ENCODE data around the gene KIAA0586. TPM values are rescaled to one million over a fixed set of nuclear protein-coding genes. Genes with fewer than 3 reads are reported as not detected.

Gene KIAA0586
- total and polyA plus RNA-seq, 10 of the 15 experiments (the other 5 are each of a cell fraction or from before 2014, with no cell fraction given), result 7.1 to 27.6 (median 19.1) TPM

- intact Hi-C loops (cut with micrococcal nuclease; ENCODE audit: unreplicated experiment), result no loop called here
- Histone ChIP-seq H3K36me3 (ENCODE audit: control insufficient read depth in 2 of 2, insufficient read depth in 2 of 2, low read length in 1 of 2) (no peaks in the 10 kb centered on the region), H3K4me2 (ENCODE audit: control insufficient read depth, insufficient read depth) (no peak overlapping the region), H4K20me1 (ENCODE audit: control insufficient read depth, insufficient read depth) (no peaks in the 10 kb centered on the region), H3K4me1 (ENCODE audit: control insufficient read depth, insufficient read depth, low read length) (no peaks in the 10 kb centered on the region), H2AFZ (ENCODE audit: control insufficient read depth, low read depth, low read length) (no peak overlapping the region), H3K9ac (ENCODE audit: control insufficient read depth, insufficient read depth, low read length) (no peak overlapping the region), H3K4me3 (no peak overlapping the region), H3K27me3 (replicated peaks in 1 of 2; ENCODE audit: control insufficient read depth in 2 of 2, insufficient read depth in 2 of 2, low read length in 1 of 2) (no peaks in the 10 kb centered on the region), H3K27ac (ENCODE audit: control insufficient read depth, insufficient read depth) (no peak overlapping the region), H3K9me3 (replicated peaks; ENCODE audit: control insufficient read depth, insufficient read depth, low read length) (no peaks in the 10 kb centered on the region; the same call in 2 of the 3 replicates), H3K79me2 (ENCODE audit: control insufficient read depth, insufficient read depth, low read length) (no peaks in the 10 kb centered on the region)
- DNase-seq (ENCODE audit: low read depth, low spot score) (no peak), FAIRE-seq (no peak), ATAC-seq (no peak)
- ChIA-PET POLR2A (no interaction called here), RAD21 (ENCODE audit: unreplicated experiment) (no interaction called here), SMC1A (ENCODE audit: uncharacterized antibody, unreplicated experiment) (interaction anchor here (1.3 kb wide), 1 partner anchor 28 kb away, joined by 4 read pairs; no protein-coding TSS in a partner anchor), CTCF (interaction anchor here (1.2 kb wide), 1 partner anchor 8 kb away, joined by 5 read pairs; no protein-coding TSS in a partner anchor)
- TF ChIP-seq RCOR1 (conservative IDR thresholded peaks at IDR 0.05; ENCODE audit: low read depth, low read length) (no peak), CBX3 (IDR thresholded peaks at IDR 0.05; ENCODE audit: borderline replicate concordance, low read depth) (no peak), ASH2L (IDR thresholded peaks at IDR 0.05; ENCODE audit: borderline replicate concordance, low read depth) (no peak), ESRRA (IDR thresholded peaks at IDR 0.05; ENCODE audit: low read length) (no peak), SREBF1 (IDR thresholded peaks at IDR 0.05; ENCODE audit: low read length) (no peak), KDM1A (IDR thresholded peaks at IDR 0.05; ENCODE audit: borderline replicate concordance) (no peak), DPF2 (IDR thresholded peaks at IDR 0.05) (no peak), JUNB (IDR thresholded peaks at IDR 0.05) (no peak), NFYA (IDR thresholded peaks at IDR 0.05; ENCODE audit: borderline replicate concordance, low read depth, low read length) (no peak), ZNF622 (IDR thresholded peaks at IDR 0.05) (no peak), STAT1 (conservative IDR thresholded peaks at IDR 0.05) (no peak)
- in situ Hi-C loops (cut with MboI), result no loop called here
- BruUV-seq (replicated peaks), result no TSS peak
- 83% methylated on average over 1 of the region's 1 CpG for WGBS (ENCODE audit: insufficient coverage, insufficient replicate concordance, low lambda C conversion rate, missing lambda C conversion rate)
Observed at GRCh38 chr14:58540749-58541632, 113.5 kb downstream of the KIAA0586 start.

All from GM12878 (cell line).